HEK293 (cell line): ENCODE measurements around the gene TMEM260.
A peak's percentile ranks its signal among the peaks of the same experiment; 100 is the strongest.

Experiments used
- CTCF ChIA-PET: fragments of 350-600 bp; formaldehyde crosslinking; extraction: SDS; loops from one replicate; lab custom pipeline; 2021; ENCODE audit warnings: antibody characterized with exemption; lab: Yijun Ruan, JAX
- POLR2A ChIA-PET: fragments of 300-600 bp; formaldehyde crosslinking; extraction: SDS; loops from one replicate; lab custom pipeline; 2020; ENCODE audit warnings: antibody characterized with exemption, inconsistent platforms; lab: Yijun Ruan, JAX
- H3K27ac ChIP-seq: fragments of 200-500 bp; sonication (Bioruptor generic); 2 replicates; pipeline ENCODE4 v1.5.1; 2014; ENCODE audit warnings: low read depth, low read length, control low read depth, inconsistent platforms; ENCODE audit errors: extremely low read depth
- H3K36me3 ChIP-seq, 2 experiments: fragments of 200-500 bp in 1 of 2; sonication (Bioruptor generic) in 1 of 2; 1 replicate in 1 of 2; 2 replicates in 1 of 2; pipeline ENCODE4 v1.5.1; 2014 to 2017; ENCODE audit warnings: inconsistent platforms in 2 of 2, low read length in 2 of 2; ENCODE audit not compliant: control insufficient read depth in 2 of 2, insufficient read depth in 1 of 2
- H3K4me1 ChIP-seq: fragments of 200-500 bp; sonication (Bioruptor generic); 2 replicates; pipeline ENCODE4 v1.5.1; 2014; ENCODE audit warnings: mild to moderate bottlenecking, low read length, inconsistent platforms; ENCODE audit not compliant: control insufficient read depth, insufficient read depth
- H3K4me3 ChIP-seq: 2 replicates; pipeline ENCODE4 v1.5.1; 2011; ENCODE audit warnings: low read depth, mild to moderate bottlenecking, control low read depth, low read length, moderate library complexity
- H3K9me3 ChIP-seq: fragments of 200-500 bp; sonication (Bioruptor generic); 2 replicates; pipeline ENCODE4 v1.5.1; 2014; ENCODE audit warnings: low read depth, low read length, inconsistent platforms; ENCODE audit not compliant: control insufficient read depth, insufficient read depth
- GLIS1 ChIP-seq: fragments of 450-650 bp; formaldehyde crosslinking; IDR thresholded peaks from 2 replicates; pipeline ENCODE4 v1.5.1; 2016; ENCODE audit warnings: missing biosample characterization, missing genetic modification characterization
- KLF1 ChIP-seq: fragments of 450-650 bp; formaldehyde crosslinking; IDR thresholded peaks from 2 replicates; pipeline ENCODE4 v1.5.1; 2016; ENCODE audit warnings: missing biosample characterization, missing genetic modification characterization
- KLF10 ChIP-seq: fragments of 450-650 bp; IDR thresholded peaks from 2 replicates; pipeline ENCODE4 v1.5.1; 2018; ENCODE audit warnings: missing biosample characterization, mild to moderate bottlenecking, missing genetic modification characterization
- PRDM10 ChIP-seq: fragments of 450-650 bp; formaldehyde crosslinking; IDR thresholded peaks from 2 replicates; pipeline ENCODE4 v1.5.1; 2016; ENCODE audit warnings: missing biosample characterization, missing genetic modification characterization
- RBAK ChIP-seq: fragments of 450-650 bp; formaldehyde crosslinking; IDR thresholded peaks from 2 replicates; pipeline ENCODE4 v1.5.1; 2016; ENCODE audit warnings: missing biosample characterization, missing genetic modification characterization
- SALL2 ChIP-seq: fragments of 450-650 bp; formaldehyde crosslinking; IDR thresholded peaks from 2 replicates; pipeline ENCODE4 v1.5.0; 2017; ENCODE audit warnings: missing biosample characterization, mild to moderate bottlenecking, missing genetic modification characterization, borderline replicate concordance
- SCRT1 ChIP-seq: fragments of 450-650 bp; formaldehyde crosslinking; IDR thresholded peaks from 2 replicates; pipeline ENCODE4 v1.5.1; 2016; ENCODE audit warnings: missing biosample characterization, missing genetic modification characterization, borderline replicate concordance
- SETDB1 ChIP-seq: IDR thresholded peaks from one replicate; pipeline ENCODE4 v1.6.1; 2017; ENCODE audit warnings: mild to moderate bottlenecking, low read length, moderate library complexity, mixed read lengths; ENCODE audit not compliant: insufficient read length
- SP2 ChIP-seq: fragments of 450-650 bp; formaldehyde crosslinking; IDR thresholded peaks from 2 replicates; pipeline ENCODE4 v1.5.1; 2016; ENCODE audit warnings: missing biosample characterization, missing genetic modification characterization
- SP3 ChIP-seq: fragments of 450-650 bp; formaldehyde crosslinking; IDR thresholded peaks from 2 replicates; pipeline ENCODE4 v1.5.1; 2016; ENCODE audit warnings: missing biosample characterization, missing genetic modification characterization
- TCF7L2 ChIP-seq: IDR thresholded peaks from 2 replicates; pipeline ENCODE4 v1.6.1; 2011; ENCODE audit warnings: low read depth, mild to moderate bottlenecking, inconsistent platforms, low read length, moderate library complexity, borderline replicate concordance
- YY1 ChIP-seq: fragments of 450-650 bp; formaldehyde crosslinking; IDR thresholded peaks from 2 replicates; pipeline ENCODE4 v1.5.1; 2018; ENCODE audit warnings: missing biosample characterization, missing genetic modification characterization
- YY2 ChIP-seq: fragments of 450-650 bp; formaldehyde crosslinking; IDR thresholded peaks from 2 replicates; pipeline ENCODE4 v1.5.1; 2016; ENCODE audit warnings: missing biosample characterization, missing genetic modification characterization
- ZBTB17 ChIP-seq: fragments of 450-650 bp; formaldehyde crosslinking; IDR thresholded peaks from 2 replicates; pipeline ENCODE4 v1.5.1; 2016; ENCODE audit warnings: missing biosample characterization, missing genetic modification characterization
- ZBTB8A ChIP-seq: fragments of 450-650 bp; formaldehyde crosslinking; IDR thresholded peaks from 2 replicates; pipeline ENCODE4 v1.5.1; 2016; ENCODE audit warnings: missing biosample characterization, missing genetic modification characterization
- ZFHX2 ChIP-seq: fragments of 450-650 bp; formaldehyde crosslinking; conservative IDR thresholded peaks from 2 replicates; pipeline ENCODE4 v1.5.1; 2016; ENCODE audit warnings: missing biosample characterization, missing genetic modification characterization
- ZNF24 ChIP-seq: fragments of 450-650 bp; formaldehyde crosslinking; IDR thresholded peaks from 2 replicates; pipeline ENCODE4 v1.5.1; 2016; ENCODE audit warnings: missing biosample characterization, missing genetic modification characterization
- ZNF280D ChIP-seq: fragments of 450-650 bp; formaldehyde crosslinking; IDR thresholded peaks from 2 replicates; pipeline ENCODE4 v1.5.1; 2016; ENCODE audit warnings: missing biosample characterization, missing genetic modification characterization
- ZNF366 ChIP-seq: fragments of 450-650 bp; formaldehyde crosslinking; conservative IDR thresholded peaks from 2 replicates; pipeline ENCODE4 v1.5.1; 2016; ENCODE audit warnings: missing biosample characterization, missing genetic modification characterization
- ZNF501 ChIP-seq: fragments of 450-650 bp; formaldehyde crosslinking; IDR thresholded peaks from 2 replicates; pipeline ENCODE4 v1.5.1; 2016; ENCODE audit warnings: missing biosample characterization, missing genetic modification characterization
- ZNF510 ChIP-seq: fragments of 450-650 bp; formaldehyde crosslinking; IDR thresholded peaks from 2 replicates; pipeline ENCODE4 v1.5.1; 2018; ENCODE audit warnings: mild to moderate bottlenecking, missing genetic modification characterization, missing biosample characterization; ENCODE audit not compliant: insufficient replicate concordance
- ZNF629 ChIP-seq: fragments of 450-650 bp; formaldehyde crosslinking; IDR thresholded peaks from 2 replicates; pipeline ENCODE4 v1.5.1; 2017; ENCODE audit warnings: missing biosample characterization, missing genetic modification characterization
- ZNF660 ChIP-seq: fragments of 450-650 bp; IDR thresholded peaks from 2 replicates; pipeline ENCODE4 v1.5.1; 2018; ENCODE audit warnings: missing biosample characterization, mild to moderate bottlenecking, missing genetic modification characterization
- ZNF692 ChIP-seq: fragments of 450-650 bp; formaldehyde crosslinking; IDR thresholded peaks from 2 replicates; pipeline ENCODE4 v1.5.1; 2016; ENCODE audit warnings: missing biosample characterization, missing genetic modification characterization
- ZNF76 ChIP-seq: fragments of 450-650 bp; formaldehyde crosslinking; IDR thresholded peaks from 2 replicates; pipeline ENCODE4; 2016; ENCODE audit warnings: low read depth, missing biosample characterization, missing genetic modification characterization, borderline replicate concordance
- ZXDB ChIP-seq: fragments of 450-650 bp; formaldehyde crosslinking; IDR thresholded peaks from 2 replicates; pipeline ENCODE4 v1.5.1; 2016; ENCODE audit warnings: missing biosample characterization, missing genetic modification characterization
- TF ChIP-seq, protein P1 (sequence below): fragments of 450-650 bp; formaldehyde crosslinking; IDR thresholded peaks from 2 replicates; pipeline ENCODE4 v1.5.1; 2016; ENCODE audit warnings: missing biosample characterization, missing genetic modification characterization

TMEM260 gene

DNA sequence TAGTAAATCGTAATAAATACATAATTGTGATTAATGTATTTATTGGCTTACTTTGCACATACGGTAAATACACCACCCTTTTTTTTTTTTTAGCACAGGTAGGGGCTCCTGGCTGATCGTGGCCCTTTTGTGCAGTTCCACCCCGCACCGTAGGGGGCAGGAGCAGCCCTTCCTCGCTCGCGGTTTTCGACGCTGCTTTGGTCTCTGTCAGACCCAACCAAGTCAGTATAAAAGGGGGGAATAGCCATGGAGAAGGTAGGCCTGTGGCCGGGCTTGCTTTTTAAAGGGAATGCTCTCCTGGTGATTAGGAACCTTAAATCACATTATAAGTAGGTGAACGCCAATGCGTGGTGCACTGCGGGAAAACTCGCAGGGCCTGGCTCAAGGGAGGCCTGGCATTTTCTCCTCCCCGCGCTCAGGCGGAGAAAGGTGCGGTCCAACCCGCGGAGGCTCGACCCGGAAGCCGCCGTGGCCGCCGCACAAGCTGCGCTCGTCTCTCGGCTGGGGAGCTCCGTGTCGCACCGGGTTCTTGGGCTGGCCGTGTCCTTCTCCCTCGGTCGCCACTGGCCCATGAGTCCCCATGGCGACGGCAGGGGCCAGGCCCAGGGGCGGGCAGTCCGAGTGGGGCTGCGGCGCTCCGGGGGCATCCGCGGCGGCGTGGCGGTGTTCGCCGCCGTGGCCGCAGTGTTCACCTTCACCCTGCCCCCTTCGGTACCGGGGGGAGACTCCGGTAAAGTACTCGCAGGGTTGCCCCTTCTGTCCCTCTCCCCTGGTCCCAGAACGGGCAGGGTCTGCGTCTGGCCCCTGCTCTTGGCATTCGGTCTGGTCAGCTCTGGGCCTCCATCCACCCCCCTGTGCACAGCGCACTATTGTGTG, at the start of gene TMEM260:
TSS of gene TMEM260 (plus strand) at position 454 of the 876 bp plus-strand sequence. CDS start at position 571, 117 bp downstream.
- peak within 1 kb of the TSS; percentile 82 for H3K27ac ChIP-seq
- H3K9me3 ChIP-seq, result no peaks in the 10 kb centered on the region
- H3K4me1 ChIP-seq, result peaks cover 23% of the 10 kb centered on the region
- CTCF ChIA-PET, result interaction anchor here (0.6 to 1.0 kb wide), 9 partner anchors 8 to 803 kb away, joined by 3 to 10 read pairs (median 3); no protein-coding TSS in a partner anchor
- no peaks in the 10 kb centered on the region for H3K36me3 ChIP-seq
- POLR2A ChIA-PET, result interaction anchor here (0.5 to 1.9 kb wide), 5 partner anchors 9 to 1780 kb away, joined by 3 to 22 read pairs (median 3); no protein-coding TSS in a partner anchor
- peak within 1 kb of the TSS; percentile 92 for H3K4me3 ChIP-seq
- TF ChIP-seq ZNF629 (tag by site-specific recombination), result peak; percentile 47
- TF ChIP-seq PRDM10 (tag by site-specific recombination), result peak; percentile 99
- TF ChIP-seq ZNF501 (tag by site-specific recombination), result peak; percentile 74; the same call in 1 of the 2 replicates
- TF ChIP-seq YY2 (tag by site-specific recombination), result peak; percentile 66; the same call in 1 of the 2 replicates
- TF ChIP-seq SP2 (tag by site-specific recombination), result 0 out of 2 replicates have a peak, but pooled peaks have one; percentile 15
- peak; percentile 50; the same call in 1 of the 2 replicates for TF ChIP-seq ZNF692 (tag by site-specific recombination)
- peak; percentile 62 for TF ChIP-seq GLIS1 (tag by site-specific recombination)
- TF ChIP-seq YY1 (tag by site-specific recombination), result peak; percentile 26; the same call in 1 of the 2 replicates
- TF ChIP-seq KLF10, result peak; percentile 94
- no peak for TF ChIP-seq KLF1 (tag by site-specific recombination)
- 0 out of 2 replicates have a peak, but pooled peaks have one; percentile 19 for TF ChIP-seq SP3 (tag by site-specific recombination)
- peak; percentile 54 for TF ChIP-seq SETDB1
- TF ChIP-seq, protein P1, sequence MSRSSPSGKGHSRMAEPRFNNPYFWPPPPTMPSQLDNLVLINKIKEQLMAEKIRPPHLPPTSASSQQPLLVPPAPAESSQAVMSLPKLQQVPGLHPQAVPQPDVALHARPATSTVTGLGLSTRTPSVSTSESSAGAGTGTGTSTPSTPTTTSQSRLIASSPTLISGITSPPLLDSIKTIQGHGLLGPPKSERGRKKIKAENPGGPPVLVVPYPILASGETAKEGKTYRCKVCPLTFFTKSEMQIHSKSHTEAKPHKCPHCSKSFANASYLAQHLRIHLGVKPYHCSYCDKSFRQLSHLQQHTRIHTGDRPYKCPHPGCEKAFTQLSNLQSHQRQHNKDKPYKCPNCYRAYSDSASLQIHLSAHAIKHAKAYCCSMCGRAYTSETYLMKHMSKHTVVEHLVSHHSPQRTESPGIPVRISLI (tag by site-specific recombination), result peak; percentile 52; the same call in 1 of the 2 replicates
- TF ChIP-seq ZNF660 (tag by site-specific recombination), result no peak
- TF ChIP-seq ZBTB17 (tag by site-specific recombination), result peak; percentile 56
- TF ChIP-seq ZNF76, result peak; percentile 66; the same call in 1 of the 2 replicates
- no peak for TF ChIP-seq SCRT1
- no peak for TF ChIP-seq SALL2 (tag by site-specific recombination)
- 0 out of 2 replicates have a peak, but pooled peaks have one; percentile 30 for TF ChIP-seq ZBTB8A
- TF ChIP-seq ZNF366 (tag by site-specific recombination), result no peak
- peak; percentile 63; the same call in 1 of the 2 replicates for TF ChIP-seq ZXDB (tag by site-specific recombination)
- no peak for TF ChIP-seq ZFHX2 (tag by site-specific recombination)
- no peak for TF ChIP-seq ZNF280D
- peak; percentile 69; the same call in 1 of the 2 replicates for TF ChIP-seq TCF7L2
- no peak for TF ChIP-seq RBAK (tag by site-specific recombination)
- TF ChIP-seq ZNF24 (tag by site-specific recombination), result 0 out of 2 replicates have a peak, but pooled peaks have one; percentile 17
- no peak for TF ChIP-seq ZNF510
